T-helper 1 cell (primary cell): ENCODE measurements around the gene CYP26A1.
A peak's percentile ranks its signal among the peaks of the same experiment; 100 is the strongest.
"Not testable (repeated sequence)": the region's sequence is repeated elsewhere in the genome, so short reads cannot be mapped to it uniquely, and the experiment has no call there.

Source experiments
- DNase-seq, 5 donors: peaks; one replicate each; pipeline ENCODE4 v3.0.0-alpha.2; 2012 to 2020

The CYP26A1 gene

GRCh38 chr10:93080350-93081046 lies 6.8 kb downstream of the CYP26A1 start:
- peak in 3 of 5 donors; percentile 29 to 49 (median 31) for DNase-seq

- DNase-seq: no peak
Observed at GRCh38 chr10:93081318-93081717, 7.6 kb downstream of the CYP26A1 start.

- DNase-seq: no peak
Observed at GRCh38 chr10:93081834-93082233, 8.1 kb downstream of the CYP26A1 start.

GRCh38 chr10:93083743-93084539 lies 10.2 kb downstream of the CYP26A1 start:
- no peak for DNase-seq

GRCh38 chr10:93085272-93085859 lies 11.7 kb downstream of the CYP26A1 start:
- no peak for DNase-seq

- no peak for DNase-seq
Observed at GRCh38 chr10:93086289-93086688, 12.6 kb downstream of the CYP26A1 start.

GRCh38 chr10:93087846-93088245 lies 14.2 kb downstream of the CYP26A1 start:
- DNase-seq: no peak

- DNase-seq: no peak
Observed at GRCh38 chr10:93088466-93088865, 14.8 kb downstream of the CYP26A1 start.

- DNase-seq: no peak
Observed at GRCh38 chr10:93090619-93091018, 16.9 kb downstream of the CYP26A1 start.

GRCh38 chr10:93091960-93092359 lies 18.3 kb downstream of the CYP26A1 start:
- DNase-seq: no peak

GRCh38 chr10:93095225-93095624 lies 21.5 kb downstream of the CYP26A1 start:
- DNase-seq: no peak

- no peak for DNase-seq
Observed at GRCh38 chr10:93096901-93097300, 23.2 kb downstream of the CYP26A1 start.

GRCh38 chr10:93097386-93097785 lies 23.7 kb downstream of the CYP26A1 start:
- DNase-seq: no peak

- no peak for DNase-seq
Observed at GRCh38 chr10:93098816-93099215, 25.1 kb downstream of the CYP26A1 start.

GRCh38 chr10:93099670-93100069 lies 26.0 kb downstream of the CYP26A1 start:
- DNase-seq: no peak

GRCh38 chr10:93101148-93101547 lies 27.5 kb downstream of the CYP26A1 start:
- DNase-seq: not testable (repeated sequence)

GRCh38 chr10:93103953-93104352 lies 30.3 kb downstream of the CYP26A1 start:
- no peak for DNase-seq

- DNase-seq: no peak
Observed at GRCh38 chr10:93106631-93107072, 33.0 kb downstream of the CYP26A1 start.

GRCh38 chr10:93110472-93111146 lies 36.9 kb downstream of the CYP26A1 start:
- DNase-seq: no peak

- no peak for DNase-seq
Observed at GRCh38 chr10:93113042-93113441, 39.3 kb downstream of the CYP26A1 start.

- DNase-seq: peak; percentile 35 to 74 (median 52)
Observed at GRCh38 chr10:93115661-93116383, 42.1 kb downstream of the CYP26A1 start.

GRCh38 chr10:93121311-93121710 lies 47.6 kb downstream of the CYP26A1 start:
- no peak for DNase-seq
